ENCODE data around the gene CTSS.

DNA sequence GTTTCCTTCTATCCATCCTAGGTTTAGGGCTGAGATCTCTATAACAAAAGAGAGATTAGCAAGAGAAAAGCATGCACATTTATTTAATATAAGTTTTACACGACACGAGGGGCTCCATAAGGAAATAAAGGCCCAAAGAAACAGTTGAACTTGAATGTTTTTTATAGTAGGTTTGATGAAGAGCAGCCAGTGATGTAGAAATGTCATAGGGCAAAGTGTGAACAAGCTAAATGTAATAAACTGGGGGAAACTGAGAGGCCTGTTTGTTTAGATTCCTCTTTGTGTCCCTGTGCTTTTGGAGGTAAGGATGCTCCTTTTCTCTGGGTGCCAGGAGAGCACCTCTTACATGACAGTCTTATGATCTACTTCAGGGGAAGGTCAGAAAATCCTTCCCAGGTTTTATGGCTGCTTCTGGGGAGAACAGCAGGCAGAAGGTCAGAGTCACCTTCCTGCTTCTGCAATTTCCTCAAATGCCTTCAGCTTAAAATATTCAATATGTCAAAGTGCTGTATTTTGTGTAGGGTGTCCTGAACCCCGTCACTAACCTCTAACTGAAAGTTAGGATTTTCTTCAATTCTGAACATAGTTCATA is 35.4 kb downstream of the CTSS start:
- TF ChIP-seq, protein P1, sequence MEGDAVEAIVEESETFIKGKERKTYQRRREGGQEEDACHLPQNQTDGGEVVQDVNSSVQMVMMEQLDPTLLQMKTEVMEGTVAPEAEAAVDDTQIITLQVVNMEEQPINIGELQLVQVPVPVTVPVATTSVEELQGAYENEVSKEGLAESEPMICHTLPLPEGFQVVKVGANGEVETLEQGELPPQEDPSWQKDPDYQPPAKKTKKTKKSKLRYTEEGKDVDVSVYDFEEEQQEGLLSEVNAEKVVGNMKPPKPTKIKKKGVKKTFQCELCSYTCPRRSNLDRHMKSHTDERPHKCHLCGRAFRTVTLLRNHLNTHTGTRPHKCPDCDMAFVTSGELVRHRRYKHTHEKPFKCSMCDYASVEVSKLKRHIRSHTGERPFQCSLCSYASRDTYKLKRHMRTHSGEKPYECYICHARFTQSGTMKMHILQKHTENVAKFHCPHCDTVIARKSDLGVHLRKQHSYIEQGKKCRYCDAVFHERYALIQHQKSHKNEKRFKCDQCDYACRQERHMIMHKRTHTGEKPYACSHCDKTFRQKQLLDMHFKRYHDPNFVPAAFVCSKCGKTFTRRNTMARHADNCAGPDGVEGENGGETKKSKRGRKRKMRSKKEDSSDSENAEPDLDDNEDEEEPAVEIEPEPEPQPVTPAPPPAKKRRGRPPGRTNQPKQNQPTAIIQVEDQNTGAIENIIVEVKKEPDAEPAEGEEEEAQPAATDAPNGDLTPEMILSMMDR (IDR thresholded peaks at IDR 0.05; ENCODE audit: borderline replicate concordance, extremely low read depth, low read length, poor library complexity, severe bottlenecking) = no peak
- TF ChIP-seq EZH2 (IDR thresholded peaks at IDR 0.05; ENCODE audit: borderline replicate concordance, low read depth, low read length, severe bottlenecking) = no peak

All from DND-41 (cell line).